H9 (cell line): Measurements from ENCODE around the gene NKD1. TPM values are rescaled to one million over a fixed set of nuclear protein-coding genes. Genes with fewer than 3 reads are reported as not detected.

Experiments
- DNase-seq: peaks from one replicate; pipeline ENCODE4 v3.0.0-alpha.2; 2017
- H2AFZ ChIP-seq: one replicate; pipeline ENCODE4 v1.6.1; 2013; ENCODE audit warnings: mild to moderate bottlenecking, low read length, control low read depth, moderate library complexity
- H2AK5ac ChIP-seq: 2 replicates; pipeline ENCODE4 v1.6.1; 2013; ENCODE audit warnings: low read length, control low read depth, mixed read lengths; ENCODE audit not compliant: insufficient read length
- H2BK120ac ChIP-seq: one replicate; pipeline ENCODE4 v1.6.1; 2013; ENCODE audit warnings: low read depth, mild to moderate bottlenecking, low read length, control low read depth, inconsistent platforms; ENCODE audit not compliant: poor library complexity, severe bottlenecking
- H2BK12ac ChIP-seq: 2 replicates; pipeline ENCODE4 v1.6.1; 2013; ENCODE audit warnings: low read length, control low read depth, mixed read lengths, low read depth; ENCODE audit not compliant: insufficient read length
- H2BK15ac ChIP-seq: 2 replicates; pipeline ENCODE4 v1.6.1; 2013; ENCODE audit warnings: low read depth, low read length, control low read depth
- H2BK20ac ChIP-seq: one replicate; pipeline ENCODE4 v1.6.1; 2013; ENCODE audit warnings: low read depth, mild to moderate bottlenecking, low read length, control low read depth, inconsistent platforms; ENCODE audit not compliant: poor library complexity, severe bottlenecking
- H2BK5ac ChIP-seq: 2 replicates; pipeline ENCODE4 v1.6.1; 2013; ENCODE audit warnings: low read length, control low read depth, mixed read lengths; ENCODE audit not compliant: insufficient read length
- H3K14ac ChIP-seq: 2 replicates; pipeline ENCODE4 v1.6.1; 2013; ENCODE audit warnings: low read length, control low read depth; ENCODE audit not compliant: insufficient read depth
- H3K18ac ChIP-seq: 2 replicates; pipeline ENCODE4 v1.6.1; 2013; ENCODE audit warnings: low read depth, mild to moderate bottlenecking, mixed read lengths, low read length, control low read depth; ENCODE audit not compliant: insufficient read length
- H3K23ac ChIP-seq: 2 replicates; pipeline ENCODE4 v1.6.1; 2013; ENCODE audit warnings: low read length, control low read depth, mixed read lengths, low read depth; ENCODE audit not compliant: insufficient read length
- H3K23me2 ChIP-seq: 2 replicates; pipeline ENCODE4 v1.6.1; 2013; ENCODE audit warnings: low read depth, mild to moderate bottlenecking, mixed read lengths, low read length, control low read depth; ENCODE audit not compliant: insufficient read length, poor library complexity, severe bottlenecking
- H3K27ac ChIP-seq: 2 replicates; pipeline ENCODE4 v1.5.1; 2013; ENCODE audit warnings: low read length, control low read depth, mixed read lengths, low read depth; ENCODE audit not compliant: insufficient read length
- H3K27me3 ChIP-seq: 2 replicates; pipeline ENCODE4 v1.6.1; 2013; ENCODE audit warnings: low read length, control low read depth, inconsistent platforms; ENCODE audit not compliant: insufficient read depth
- H3K4ac ChIP-seq: 2 replicates; pipeline ENCODE4 v1.6.1; 2013; ENCODE audit warnings: low read depth, mild to moderate bottlenecking, control low read depth, inconsistent platforms, low read length, moderate library complexity
- H3K4me1 ChIP-seq: 2 replicates; pipeline ENCODE4 v1.6.1; 2013; ENCODE audit warnings: low read length, control low read depth, inconsistent platforms; ENCODE audit not compliant: insufficient read depth
- H3K4me2 ChIP-seq: 2 replicates; pipeline ENCODE4 v1.6.1; 2013; ENCODE audit warnings: low read length, control low read depth, mixed read lengths; ENCODE audit not compliant: insufficient read length, insufficient read depth
- H3K56ac ChIP-seq: 2 replicates; pipeline ENCODE4 v1.6.1; 2013; ENCODE audit warnings: low read depth, mild to moderate bottlenecking, mixed read lengths, low read length, control low read depth; ENCODE audit not compliant: insufficient read length
- H3K79me1 ChIP-seq: 2 replicates; pipeline ENCODE4 v1.6.1; 2013; ENCODE audit warnings: low read depth, mild to moderate bottlenecking, moderate library complexity, low read length, control low read depth, inconsistent platforms; ENCODE audit not compliant: insufficient read depth, poor library complexity, severe bottlenecking
- H3K79me2 ChIP-seq: 2 replicates; pipeline ENCODE4 v1.6.1; 2013; ENCODE audit warnings: low read length, control low read depth, inconsistent platforms; ENCODE audit not compliant: insufficient read depth
- H3K9ac ChIP-seq: 2 replicates; pipeline ENCODE4 v1.6.1; 2013; ENCODE audit warnings: low read length, control low read depth, mixed read lengths; ENCODE audit not compliant: insufficient read length; ENCODE audit errors: extremely low read depth
- H3K9me3 ChIP-seq: one replicate; pipeline ENCODE4 v1.6.1; 2013; ENCODE audit warnings: low read depth, low read length, inconsistent platforms; ENCODE audit not compliant: control insufficient read depth
- H3T11ph ChIP-seq: one replicate; pipeline ENCODE4 v1.6.1; 2013; ENCODE audit warnings: mild to moderate bottlenecking, low read length, control low read depth, inconsistent platforms
- H4K20me1 ChIP-seq: one replicate; pipeline ENCODE4 v1.6.1; 2013; ENCODE audit not compliant: control insufficient read depth, insufficient read length, insufficient read depth
- H4K5ac ChIP-seq: 2 replicates; pipeline ENCODE4 v1.6.1; 2013; ENCODE audit warnings: low read depth, mild to moderate bottlenecking, mixed read lengths, low read length, control low read depth; ENCODE audit not compliant: insufficient read length
- H4K8ac ChIP-seq: replicated peaks from 2 replicates; pipeline ENCODE4 v1.6.1; 2013; ENCODE audit warnings: low read length, control low read depth, mixed read lengths, low read depth; ENCODE audit not compliant: insufficient read length
- H4K91ac ChIP-seq: 2 replicates; pipeline ENCODE4 v1.6.1; 2013; ENCODE audit warnings: low read depth, mild to moderate bottlenecking, moderate library complexity, mixed read lengths, low read length, control low read depth; ENCODE audit not compliant: insufficient read length
- H3K27ac Mint-ChIP-seq, 3 experiments: 2 replicates in 2 of 3; 3 replicates in 1 of 3; pipeline ENCODE4 v1.8.0; 2020 to 2021; ENCODE audit warnings: mixed read lengths in 3 of 3, mild to moderate bottlenecking in 1 of 3, moderate library complexity in 1 of 3
- H3K27me3 Mint-ChIP-seq: 2 replicates; pipeline ENCODE4 v1.8.0; 2021; ENCODE audit warnings: low read depth, mild to moderate bottlenecking, moderate library complexity, mixed read lengths
- H3K36me3 Mint-ChIP-seq, 3 experiments: 2 replicates in 2 of 3; 3 replicates in 1 of 3; pipeline ENCODE4 v1.8.0; 2020 to 2021; ENCODE audit warnings: low read depth in 3 of 3, mixed read lengths in 3 of 3; ENCODE audit not compliant: insufficient read depth in 1 of 3
- H3K4me1 Mint-ChIP-seq, 2 experiments: 2 replicates each; pipeline ENCODE4 v1.8.0; 2020; ENCODE audit warnings: mixed read lengths in 2 of 2
- H3K4me3 Mint-ChIP-seq, 2 experiments: 2 replicates in 1 of 2; 3 replicates in 1 of 2; pipeline ENCODE4 v1.8.0; 2020 to 2021; ENCODE audit warnings: mild to moderate bottlenecking in 2 of 2, mixed read lengths in 2 of 2, moderate library complexity in 1 of 2
- H3K9me3 Mint-ChIP-seq, 2 experiments: 2 replicates in 1 of 2; 3 replicates in 1 of 2; pipeline ENCODE4 v1.8.0; 2020; ENCODE audit warnings: mild to moderate bottlenecking in 2 of 2, mixed read lengths in 2 of 2, moderate library complexity in 1 of 2
- WGBS: extraction: QIAGEN DNeasy Blood & Tissue Kit; methylation state at CpG from one replicate; pipeline ENCODE4 v1.1.7; 2013; ENCODE audit warnings: missing lambda C conversion rate, low lambda C conversion rate, mixed read lengths; ENCODE audit not compliant: insufficient read length; ENCODE audit errors: extremely low coverage; 5-methylcytosine and 5-hydroxymethylcytosine counted together
- total RNA-seq: library from RNA; stranded (reverse); gene quantifications from 2 replicates; pipeline ENCODE4 v1.2.1, GENCODE V29; 2021
- TF ChIP-seq, protein P1 (sequence below): fragments of 200-600 bp; sonication (generic); conservative IDR thresholded peaks from 3 replicates; pipeline ENCODE4 v1.8.0; 2021; ENCODE audit warnings: antibody characterized with exemption, mild to moderate bottlenecking

The NKD1 gene
- total RNA-seq, 1 experiment from 2014 or later: 1.9 TPM

DNA sequence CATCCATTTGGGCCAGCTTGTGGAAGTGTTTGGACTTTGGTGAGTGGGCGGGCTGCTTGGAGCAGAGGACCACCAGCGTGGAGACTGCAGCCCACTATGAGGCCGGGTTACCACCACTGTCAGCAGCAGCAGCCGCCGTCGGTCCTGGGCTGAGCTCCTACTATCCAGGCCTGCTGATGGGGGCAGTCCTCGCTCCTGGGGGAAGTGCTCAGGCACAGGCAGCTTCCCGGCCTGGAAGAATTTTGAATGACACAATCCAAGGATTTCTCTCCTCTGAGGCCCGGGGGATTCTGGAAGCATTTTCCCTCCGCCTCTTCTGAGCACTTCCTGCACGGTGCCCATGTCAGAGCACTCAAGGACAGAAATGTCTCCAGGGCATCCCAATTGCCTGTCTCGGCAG is 139.9 kb downstream of the NKD1 start:
- H2BK20ac ChIP-seq: no peak overlapping the region
- H4K20me1 ChIP-seq: no peaks in the 10 kb centered on the region
- DNase-seq: no peak
- H3K79me1 ChIP-seq: no peaks in the 10 kb centered on the region
- no peak overlapping the region for H3K4me3 Mint-ChIP-seq
- no peak overlapping the region for H2AK5ac ChIP-seq
- H3K9ac ChIP-seq: no peak overlapping the region
- H3K23me2 ChIP-seq: peaks cover 1% of the 10 kb centered on the region
- H2BK5ac ChIP-seq: no peak overlapping the region
- no peak overlapping the region for H3K23ac ChIP-seq
- H2AFZ ChIP-seq: no peak overlapping the region
- H3K4ac ChIP-seq: no peak overlapping the region
- no peak overlapping the region for H3K14ac ChIP-seq
- no peak overlapping the region for H3K18ac ChIP-seq
- H3K79me2 ChIP-seq: no peaks in the 10 kb centered on the region
- no peak overlapping the region for H3K56ac ChIP-seq
- H3K27me3 ChIP-seq: peaks cover 4% of the 10 kb centered on the region; the same call in 1 of the 2 replicates
- H3T11ph ChIP-seq: no peak overlapping the region
- H2BK12ac ChIP-seq: no peak overlapping the region
- no peaks in the 10 kb centered on the region for H3K4me1 ChIP-seq
- TF ChIP-seq, protein P1, sequence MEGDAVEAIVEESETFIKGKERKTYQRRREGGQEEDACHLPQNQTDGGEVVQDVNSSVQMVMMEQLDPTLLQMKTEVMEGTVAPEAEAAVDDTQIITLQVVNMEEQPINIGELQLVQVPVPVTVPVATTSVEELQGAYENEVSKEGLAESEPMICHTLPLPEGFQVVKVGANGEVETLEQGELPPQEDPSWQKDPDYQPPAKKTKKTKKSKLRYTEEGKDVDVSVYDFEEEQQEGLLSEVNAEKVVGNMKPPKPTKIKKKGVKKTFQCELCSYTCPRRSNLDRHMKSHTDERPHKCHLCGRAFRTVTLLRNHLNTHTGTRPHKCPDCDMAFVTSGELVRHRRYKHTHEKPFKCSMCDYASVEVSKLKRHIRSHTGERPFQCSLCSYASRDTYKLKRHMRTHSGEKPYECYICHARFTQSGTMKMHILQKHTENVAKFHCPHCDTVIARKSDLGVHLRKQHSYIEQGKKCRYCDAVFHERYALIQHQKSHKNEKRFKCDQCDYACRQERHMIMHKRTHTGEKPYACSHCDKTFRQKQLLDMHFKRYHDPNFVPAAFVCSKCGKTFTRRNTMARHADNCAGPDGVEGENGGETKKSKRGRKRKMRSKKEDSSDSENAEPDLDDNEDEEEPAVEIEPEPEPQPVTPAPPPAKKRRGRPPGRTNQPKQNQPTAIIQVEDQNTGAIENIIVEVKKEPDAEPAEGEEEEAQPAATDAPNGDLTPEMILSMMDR: no peak
- no peak overlapping the region for H2BK120ac ChIP-seq
- no peak overlapping the region for H2BK15ac ChIP-seq
- peaks cover 3 to 4% of the 10 kb centered on the region in 2 experiments; a peak in 3 of 4 replicates for H3K4me1 Mint-ChIP-seq
- H3K27me3 Mint-ChIP-seq: peaks cover 28% of the 10 kb centered on the region
- H4K91ac ChIP-seq: no peak overlapping the region
- H3K9me3 ChIP-seq: no peaks in the 10 kb centered on the region
- no CpG with 5 or more reads among the region's 12 CpGs for WGBS
- H3K4me2 ChIP-seq: no peak overlapping the region
- no peaks in the 10 kb centered on the region; a peak in 2 of 5 replicates for H3K9me3 Mint-ChIP-seq
- no peaks in the 10 kb centered on the region for H3K36me3 Mint-ChIP-seq
- H4K5ac ChIP-seq: no peak overlapping the region
- no peak overlapping the region for H3K27ac ChIP-seq
- H3K27ac Mint-ChIP-seq: no peak overlapping the region
- no peak overlapping the region for H4K8ac ChIP-seq
